Uterus (tissue), 2 donors: ENCODE measurements around the gene RPIA.

Experiments
- CTCF ChIP-seq, 4 experiments: fragments of 200-600 bp in 2 of 4; fragments of 450-650 bp in 2 of 4; sonication (generic) in 2 of 4; IDR thresholded peaks; one replicate each; pipeline ENCODE4 v1.5.1; 2016 to 2019; ENCODE audit warnings: antibody characterized with exemption in 4 of 4, mild to moderate bottlenecking in 2 of 4, moderate library complexity in 1 of 4
- POLR2A ChIP-seq, 2 donors: fragments of 450-650 bp; IDR thresholded peaks; one replicate each; pipeline ENCODE4 v1.6.1; 2016; ENCODE audit warnings: antibody characterized with exemption in 2 of 2, mild to moderate bottlenecking in 1 of 2, moderate library complexity in 1 of 2

GRCh38 chr2:88746929-88747490 lies 55.5 kb downstream of the RPIA start:
- TF ChIP-seq CTCF (IDR thresholded peaks at IDR 0.05) = no peak
- no peak for TF ChIP-seq POLR2A (IDR thresholded peaks at IDR 0.05)
